Measurements from ENCODE around the gene LSAMP. TPM values are rescaled to one million over a fixed set of nuclear protein-coding genes. Genes with fewer than 3 reads are reported as not detected.

The LSAMP gene
- total and polyA plus RNA-seq, 2 donors (not counting 3 experiments of a cell fraction or from before 2014, with no cell fraction given) = not detected

DNA sequence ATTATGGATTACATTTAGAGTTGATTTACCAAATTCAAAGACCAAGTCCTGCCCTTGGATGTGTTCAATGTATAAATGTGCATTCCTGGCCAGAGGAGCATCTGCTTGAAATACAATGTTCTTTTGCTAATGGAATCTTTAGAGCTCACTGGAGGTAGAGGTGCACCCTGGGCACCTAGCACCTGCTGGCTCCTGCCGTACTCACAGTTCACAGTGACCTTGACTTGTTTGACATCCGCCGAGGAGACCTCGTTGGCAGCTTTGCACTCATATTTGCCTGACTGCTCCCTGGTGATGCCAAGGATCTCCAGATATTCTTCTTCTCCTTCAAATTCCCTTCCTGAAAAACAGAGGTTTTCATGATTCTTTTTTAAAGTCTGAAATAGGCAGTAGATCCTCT lies 593.0 kb downstream of the LSAMP start:
- FAIRE-seq = no peak
- Histone ChIP-seq H3K4me2 (ENCODE audit: insufficient read depth, low read length) (no peak overlapping the region), H3K36me3 (ENCODE audit: control insufficient read depth in 2 of 2, extremely low read depth in 1 of 2, insufficient read depth in 2 of 2, low read length in 2 of 2) (no peaks in the 10 kb centered on the region), H3K9me3 (replicated peaks; ENCODE audit: control insufficient read depth, insufficient read depth, low read length) (no peaks in the 10 kb centered on the region), H4K20me1 (replicated peaks; ENCODE audit: control insufficient read depth, extremely low read depth, insufficient read depth, low read length) (no peaks in the 10 kb centered on the region), H3K9me1 (replicated peaks; ENCODE audit: control insufficient read depth, extremely low read depth, insufficient read depth, low read length) (no peaks in the 10 kb centered on the region), H3K79me2 (ENCODE audit: control insufficient read depth, insufficient read depth, low read length) (no peaks in the 10 kb centered on the region), H3K4me1 (ENCODE audit: control insufficient read depth, extremely low read depth, insufficient read depth, low read length) (no peaks in the 10 kb centered on the region), H3K27ac (ENCODE audit: insufficient read depth, low read depth, low read length) (no peak overlapping the region), H3K9ac (replicated peaks; ENCODE audit: extremely low read depth, insufficient read depth, low read length) (no peak overlapping the region), H3K4me3 (replicated peaks in 1 of 3; ENCODE audit: insufficient read depth in 1 of 3, low read depth in 1 of 3, low read length in 3 of 3) (no peak overlapping the region), H2AFZ (ENCODE audit: low read depth, low read length) (no peak overlapping the region), H3K27me3 (ENCODE audit: control insufficient read depth in 2 of 2, insufficient read depth in 2 of 2, low read length in 2 of 2) (no peaks in the 10 kb centered on the region)
- no TSS peak for BruUV-seq (replicated peaks)
- ChIA-PET POLR2A (no interaction called here), CTCF (no interaction called here)
- intact Hi-C loops (cut with micrococcal nuclease) = no loop called here
- DNase-seq (ENCODE audit: low read depth, low spot score) = no peak
- TF ChIP-seq POLR2A (IDR thresholded peaks at IDR 0.05; ENCODE audit: low read depth, low read length) (no peak), GATA2 (IDR thresholded peaks at IDR 0.05; ENCODE audit: insufficient read depth, insufficient read length, low read depth, low read length) (no peak), MYC (IDR thresholded peaks at IDR 0.05; ENCODE audit: low read depth, low read length) (no peak), FOS (IDR thresholded peaks at IDR 0.05; ENCODE audit: borderline replicate concordance, insufficient read depth, low read length) (no peak), POLR2AphosphoS5 (IDR thresholded peaks at IDR 0.05; ENCODE audit: insufficient read depth, low read depth, low read length) (no peak), EZH2 (IDR thresholded peaks at IDR 0.05; ENCODE audit: borderline replicate concordance, low read depth, low read length, severe bottlenecking) (no peak), JUN (IDR thresholded peaks at IDR 0.05; ENCODE audit: borderline replicate concordance, insufficient read depth, insufficient read length, low read depth) (no peak)
- TF ChIP-seq, protein P1, sequence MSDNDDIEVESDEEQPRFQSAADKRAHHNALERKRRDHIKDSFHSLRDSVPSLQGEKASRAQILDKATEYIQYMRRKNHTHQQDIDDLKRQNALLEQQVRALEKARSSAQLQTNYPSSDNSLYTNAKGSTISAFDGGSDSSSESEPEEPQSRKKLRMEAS (IDR thresholded peaks at IDR 0.05; ENCODE audit: insufficient read depth, insufficient read length) = no peak
- TF ChIP-seq, protein P2, sequence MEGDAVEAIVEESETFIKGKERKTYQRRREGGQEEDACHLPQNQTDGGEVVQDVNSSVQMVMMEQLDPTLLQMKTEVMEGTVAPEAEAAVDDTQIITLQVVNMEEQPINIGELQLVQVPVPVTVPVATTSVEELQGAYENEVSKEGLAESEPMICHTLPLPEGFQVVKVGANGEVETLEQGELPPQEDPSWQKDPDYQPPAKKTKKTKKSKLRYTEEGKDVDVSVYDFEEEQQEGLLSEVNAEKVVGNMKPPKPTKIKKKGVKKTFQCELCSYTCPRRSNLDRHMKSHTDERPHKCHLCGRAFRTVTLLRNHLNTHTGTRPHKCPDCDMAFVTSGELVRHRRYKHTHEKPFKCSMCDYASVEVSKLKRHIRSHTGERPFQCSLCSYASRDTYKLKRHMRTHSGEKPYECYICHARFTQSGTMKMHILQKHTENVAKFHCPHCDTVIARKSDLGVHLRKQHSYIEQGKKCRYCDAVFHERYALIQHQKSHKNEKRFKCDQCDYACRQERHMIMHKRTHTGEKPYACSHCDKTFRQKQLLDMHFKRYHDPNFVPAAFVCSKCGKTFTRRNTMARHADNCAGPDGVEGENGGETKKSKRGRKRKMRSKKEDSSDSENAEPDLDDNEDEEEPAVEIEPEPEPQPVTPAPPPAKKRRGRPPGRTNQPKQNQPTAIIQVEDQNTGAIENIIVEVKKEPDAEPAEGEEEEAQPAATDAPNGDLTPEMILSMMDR (IDR thresholded peaks at IDR 0.05; ENCODE audit: extremely low read depth in 1 of 2, insufficient read depth in 1 of 2, low read depth in 1 of 2, low read length in 2 of 2) = no peak
- dilution Hi-C loops (cut with MboI; ENCODE audit: extremely low pct_ligation_motif_present, low sequenced_read_pairs) = no loop called here
